ENCODE measurements around the gene PARD3B.

DNA sequence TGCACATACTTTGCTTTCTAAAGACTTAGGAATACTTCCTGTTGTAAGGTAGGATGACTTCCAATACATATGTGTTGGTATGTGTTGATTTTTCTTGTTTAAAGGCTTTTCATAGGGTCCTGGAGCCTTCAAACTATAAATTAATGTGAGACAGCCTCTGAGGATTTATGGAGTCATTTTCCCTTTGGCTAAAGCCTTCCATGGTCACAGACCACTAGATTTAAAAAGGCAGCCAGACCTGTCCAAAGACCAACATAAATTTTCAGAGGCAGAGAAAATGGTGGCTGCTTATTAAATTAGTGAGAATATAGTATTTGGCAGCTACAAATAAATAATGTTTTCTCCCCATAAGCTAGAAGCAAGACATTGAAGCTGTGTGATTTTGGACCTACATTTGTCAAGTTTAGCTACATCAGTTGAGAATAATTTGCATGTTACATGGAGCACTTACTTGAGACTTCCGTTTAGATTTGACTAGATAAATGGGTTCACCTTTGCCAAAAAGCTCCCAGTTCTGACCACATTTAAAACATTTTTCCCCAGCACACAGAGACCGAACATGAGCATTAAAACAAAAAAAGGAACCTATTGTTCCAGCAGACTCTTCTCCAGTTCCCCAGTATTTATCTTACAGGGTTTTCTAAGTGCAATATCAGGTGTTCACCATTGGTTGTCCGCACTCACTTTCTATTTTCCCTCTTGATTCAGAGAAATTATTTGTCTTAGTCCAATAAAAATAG is 402.9 kb downstream of the PARD3B start:
- TF ChIP-seq, protein P1, sequence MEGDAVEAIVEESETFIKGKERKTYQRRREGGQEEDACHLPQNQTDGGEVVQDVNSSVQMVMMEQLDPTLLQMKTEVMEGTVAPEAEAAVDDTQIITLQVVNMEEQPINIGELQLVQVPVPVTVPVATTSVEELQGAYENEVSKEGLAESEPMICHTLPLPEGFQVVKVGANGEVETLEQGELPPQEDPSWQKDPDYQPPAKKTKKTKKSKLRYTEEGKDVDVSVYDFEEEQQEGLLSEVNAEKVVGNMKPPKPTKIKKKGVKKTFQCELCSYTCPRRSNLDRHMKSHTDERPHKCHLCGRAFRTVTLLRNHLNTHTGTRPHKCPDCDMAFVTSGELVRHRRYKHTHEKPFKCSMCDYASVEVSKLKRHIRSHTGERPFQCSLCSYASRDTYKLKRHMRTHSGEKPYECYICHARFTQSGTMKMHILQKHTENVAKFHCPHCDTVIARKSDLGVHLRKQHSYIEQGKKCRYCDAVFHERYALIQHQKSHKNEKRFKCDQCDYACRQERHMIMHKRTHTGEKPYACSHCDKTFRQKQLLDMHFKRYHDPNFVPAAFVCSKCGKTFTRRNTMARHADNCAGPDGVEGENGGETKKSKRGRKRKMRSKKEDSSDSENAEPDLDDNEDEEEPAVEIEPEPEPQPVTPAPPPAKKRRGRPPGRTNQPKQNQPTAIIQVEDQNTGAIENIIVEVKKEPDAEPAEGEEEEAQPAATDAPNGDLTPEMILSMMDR (IDR thresholded peaks at IDR 0.05; ENCODE audit: low read length): no peak
- no peak for TF ChIP-seq EZH2phosphoT487 (IDR thresholded peaks at IDR 0.05; ENCODE audit: low read length)

Measured in MM.1S (cell line).